IMR-90 (cell line): ENCODE data around the gene LCE1D. TPM values are rescaled to one million over a fixed set of nuclear protein-coding genes. Genes with fewer than 3 reads are reported as not detected.

Experiments used
- ATAC-seq: fragments of 200-7000 bp; cut with Tn5 transposase; 2 replicates; pipeline ENCODE4 v1.9.1; 2020; ENCODE audit warnings: low read depth, mild to moderate bottlenecking, moderate library complexity
- BruUV-seq: library from RNA; stranded (reverse); fragments of 400-500 nt; replicated peaks from 2 replicates; lab custom pipeline; 2021; lab: Mats Ljungman, UMichigan
- CTCF ChIA-PET: fragments of 300-600 bp; formaldehyde crosslinking; extraction: SDS; loops from one replicate; lab custom pipeline; 2021; ENCODE audit warnings: antibody characterized with exemption; lab: Yijun Ruan, JAX
- POLR2A ChIA-PET: fragments of 300-600 bp; sonication (Branson Sonifier 250); formaldehyde crosslinking; loops from one replicate; lab custom pipeline; 2022; ENCODE audit warnings: antibody characterized with exemption; ENCODE audit not compliant: unreplicated experiment; lab: Charles Lee
- DNase-seq: peaks from one replicate; pipeline ENCODE4 v3.0.0; 2013
- H2AFZ ChIP-seq: replicated peaks from 2 replicates; pipeline ENCODE3; 2013; ENCODE audit warnings: low read length, mild to moderate bottlenecking; ENCODE audit not compliant: poor library complexity
- H2AK5ac ChIP-seq: 2 replicates; pipeline ENCODE4 v1.6.1; 2013; ENCODE audit warnings: low read depth, low read length, inconsistent platforms
- H2AK9ac ChIP-seq: replicated peaks from 2 replicates; pipeline ENCODE3; 2013; ENCODE audit warnings: mild to moderate bottlenecking, low read depth, low read length, moderate library complexity; ENCODE audit not compliant: poor library complexity
- H2BK120ac ChIP-seq: 2 replicates; pipeline ENCODE4 v1.6.1; 2013; ENCODE audit warnings: low read depth, low read length, inconsistent platforms
- H2BK15ac ChIP-seq: 3 replicates; pipeline ENCODE4 v1.6.1; 2013; ENCODE audit warnings: low read depth, low read length, inconsistent platforms
- H2BK20ac ChIP-seq: 2 replicates; pipeline ENCODE4 v1.6.1; 2013; ENCODE audit warnings: low read depth, mild to moderate bottlenecking, inconsistent platforms, low read length, moderate library complexity
- H2BK5ac ChIP-seq: 2 replicates; pipeline ENCODE4 v1.6.1; 2013; ENCODE audit warnings: mild to moderate bottlenecking, low read depth, low read length, inconsistent platforms; ENCODE audit not compliant: poor library complexity, severe bottlenecking
- H3K14ac ChIP-seq: replicated peaks from 2 replicates; pipeline ENCODE4 v1.6.1; 2013; ENCODE audit warnings: low read depth, low read length, inconsistent platforms
- H3K18ac ChIP-seq: 2 replicates; pipeline ENCODE4 v1.6.1; 2013; ENCODE audit warnings: low read depth, low read length, control low read depth
- H3K23ac ChIP-seq: 2 replicates; pipeline ENCODE4 v1.6.1; 2013; ENCODE audit warnings: low read depth, low read length, inconsistent platforms
- H3K27ac ChIP-seq: 2 replicates; pipeline ENCODE4 v1.5.1; 2013; ENCODE audit warnings: mild to moderate bottlenecking, control low read depth, low read length; ENCODE audit not compliant: insufficient read depth
- H3K27me3 ChIP-seq: 2 replicates; pipeline ENCODE4 v1.6.1; 2013; ENCODE audit warnings: low read length; ENCODE audit not compliant: control insufficient read depth, insufficient read depth
- H3K36me3 ChIP-seq: 2 replicates; pipeline ENCODE4 v1.6.1; 2013; ENCODE audit warnings: low read length, mixed read lengths; ENCODE audit not compliant: control insufficient read depth, insufficient read depth
- H3K4ac ChIP-seq: 2 replicates; pipeline ENCODE4 v1.6.1; 2013; ENCODE audit warnings: low read depth, low read length, inconsistent platforms
- H3K4me1 ChIP-seq: 2 replicates; pipeline ENCODE4 v1.6.1; 2013; ENCODE audit warnings: low read length, mixed read lengths; ENCODE audit not compliant: control insufficient read depth, insufficient read depth
- H3K4me2 ChIP-seq: 2 replicates; pipeline ENCODE4 v1.6.1; 2013; ENCODE audit warnings: low read depth, mild to moderate bottlenecking, control low read depth, low read length, moderate library complexity
- H3K4me3 ChIP-seq: 2 replicates; pipeline ENCODE4 v1.5.1; 2013; ENCODE audit warnings: low read depth, mild to moderate bottlenecking, control low read depth, low read length, moderate library complexity; ENCODE audit not compliant: insufficient read depth
- H3K56ac ChIP-seq: 2 replicates; pipeline ENCODE4 v1.6.1; 2013; ENCODE audit warnings: low read length, inconsistent platforms; ENCODE audit not compliant: insufficient read depth; ENCODE audit errors: extremely low read depth
- H3K79me1 ChIP-seq, 2 experiments: 2 replicates each; pipeline ENCODE4 v1.6.1; 2013; ENCODE audit warnings: low read length in 2 of 2, inconsistent platforms in 1 of 2, low read depth in 1 of 2
- H3K9ac ChIP-seq: 2 replicates; pipeline ENCODE4 v1.6.1; 2013; ENCODE audit warnings: low read depth, low read length, control low read depth
- H3K9me1 ChIP-seq: 2 replicates; pipeline ENCODE4 v1.6.1; 2013; ENCODE audit warnings: low read length, inconsistent platforms; ENCODE audit not compliant: insufficient read depth
- H3K9me3 ChIP-seq: 2 replicates; pipeline ENCODE4 v1.6.1; 2013; ENCODE audit warnings: low read length; ENCODE audit not compliant: control insufficient read depth, insufficient read depth
- H4K20me1 ChIP-seq: 2 replicates; pipeline ENCODE4 v1.6.1; 2013; ENCODE audit warnings: low read length, inconsistent platforms; ENCODE audit not compliant: insufficient read depth
- H4K5ac ChIP-seq: 2 replicates; pipeline ENCODE4 v1.6.1; 2013; ENCODE audit warnings: mild to moderate bottlenecking, low read depth, low read length, control low read depth
- H4K8ac ChIP-seq, 2 experiments: 2 replicates each; pipeline ENCODE4 v1.6.1; 2013; ENCODE audit warnings: low read depth in 2 of 2, low read length in 2 of 2, control low read depth in 1 of 2, inconsistent platforms in 1 of 2
- H4K91ac ChIP-seq: 2 replicates; pipeline ENCODE4 v1.6.1; 2013; ENCODE audit warnings: low read depth, low read length, inconsistent platforms; ENCODE audit not compliant: insufficient read depth
- BHLHE40 ChIP-seq: fragments of 150-350 bp; IDR thresholded peaks from 2 replicates; pipeline ENCODE4 v1.6.1; 2016; ENCODE audit warnings: mild to moderate bottlenecking, low read depth, low read length
- CEBPB ChIP-seq: IDR thresholded peaks from 2 replicates; pipeline ENCODE4 v1.6.1; 2012; ENCODE audit warnings: low read depth, low read length, improper control_type of control experiment
- CHD1 ChIP-seq: IDR thresholded peaks from 2 replicates; pipeline ENCODE4 v1.6.1; 2012; ENCODE audit warnings: low read depth, low read length, improper control_type of control experiment
- CTCF ChIP-seq: conservative IDR thresholded peaks from 2 replicates; pipeline ENCODE4 v1.5.1; 2012; ENCODE audit warnings: mild to moderate bottlenecking, low read depth, low read length, improper control_type of control experiment
- ELK1 ChIP-seq: fragments of 150-350 bp; IDR thresholded peaks from 2 replicates; pipeline ENCODE4 v1.6.1; 2016; ENCODE audit warnings: low read depth, mild to moderate bottlenecking, low read length, moderate library complexity, borderline replicate concordance
- FOS ChIP-seq: fragments of 150-350 bp; IDR thresholded peaks from 2 replicates; pipeline ENCODE4 v1.6.1; 2016; ENCODE audit warnings: low read depth, low read length
- MAFK ChIP-seq: IDR thresholded peaks from 2 replicates; pipeline ENCODE4 v1.6.1; 2012; ENCODE audit warnings: low read depth, low read length, improper control_type of control experiment
- MAZ ChIP-seq: IDR thresholded peaks from 2 replicates; pipeline ENCODE4 v1.6.1; 2012; ENCODE audit warnings: low read depth, mild to moderate bottlenecking, low read length, improper control_type of control experiment, moderate library complexity, borderline replicate concordance
- MXI1 ChIP-seq: IDR thresholded peaks from 2 replicates; pipeline ENCODE4 v1.6.1; 2012; ENCODE audit warnings: low read depth, mild to moderate bottlenecking, low read length, moderate library complexity, borderline replicate concordance
- NFE2L2 ChIP-seq: fragments of 150-350 bp; IDR thresholded peaks from 2 replicates; pipeline ENCODE4 v1.6.1; 2016; ENCODE audit warnings: low read depth, mild to moderate bottlenecking, low read length
- POLR2A ChIP-seq: IDR thresholded peaks from 2 replicates; pipeline ENCODE4 v1.6.1; 2012; ENCODE audit warnings: mild to moderate bottlenecking, low read depth, low read length
- RAD21 ChIP-seq: IDR thresholded peaks from 2 replicates; pipeline ENCODE4 v1.6.1; 2012; ENCODE audit warnings: low read length, improper control_type of control experiment
- RFX5 ChIP-seq: IDR thresholded peaks from 2 replicates; pipeline ENCODE4 v1.8.0; 2012; ENCODE audit warnings: low read depth, mild to moderate bottlenecking, low read length, moderate library complexity
- SMC3 ChIP-seq: fragments of 150-350 bp; IDR thresholded peaks from 2 replicates; pipeline ENCODE4 v1.6.1; 2016; ENCODE audit warnings: low read depth, mild to moderate bottlenecking, antibody characterized with exemption, low read length, moderate library complexity
- WGBS, 2 experiments: methylation state at CpG; one replicate each; pipeline versions ENCODE4 v1.1.5 to v1.1.7; 2013; ENCODE audit warnings: missing lambda C conversion rate in 2 of 2; ENCODE audit not compliant: insufficient read length in 1 of 2; ENCODE audit errors: extremely low coverage in 2 of 2; 5-methylcytosine and 5-hydroxymethylcytosine counted together
- dilution Hi-C: fragments of 300-500 bp; cut with HindIII; formaldehyde crosslinking; loops from one replicate; pipeline ENCODE4 v1.14.3; 2018; ENCODE audit warnings: low sequenced_read_pairs; ENCODE audit not compliant: unreplicated experiment
- in situ Hi-C: fragments of 300-500 bp; cut with MboI; formaldehyde crosslinking; loops from 3 replicates; pipeline ENCODE4 v1.14.3; 2019; ENCODE audit warnings: low sequenced_read_pairs, inconsistent platforms, mixed read lengths
- intact Hi-C: fragments of 100-400 bp; cut with micrococcal nuclease; formaldehyde crosslinking; loops from 2 replicates; pipeline ENCODE4 v1.10.0; 2022
- polyA plus RNA-seq, 3 experiments: library from polyadenylated mRNA; depleted of rRNA; stranded (reverse); fragments of >200 nt; gene quantifications; 2 replicates each; pipeline ENCODE4 v1.2.3, GENCODE V29; 2012; ENCODE audit warnings: low replicate concordance in 1 of 3
- total RNA-seq: library from RNA; depleted of rRNA; stranded (reverse); fragments of >200 nt; gene quantifications from 2 replicates; pipeline ENCODE4 v1.2.3, GENCODE V29; 2012

LCE1D gene
- total and polyA plus RNA-seq, 2 of the 4 experiments (the other 2 are of a cell fraction) = not detected

GRCh38 chr1:152836870-152837269 lies 40.3 kb downstream of the LCE1D start:
- H2AK9ac ChIP-seq = no peak overlapping the region
- no peaks in the 10 kb centered on the region for H3K9me1 ChIP-seq
- no peaks in the 10 kb centered on the region for H3K9me3 ChIP-seq
- H3K23ac ChIP-seq = no peak overlapping the region
- no peak overlapping the region for H4K91ac ChIP-seq
- no peak overlapping the region for H3K9ac ChIP-seq
- no peak overlapping the region for H2AK5ac ChIP-seq
- H3K18ac ChIP-seq = no peak overlapping the region
- TF ChIP-seq FOS = no peak
- no peak for TF ChIP-seq MXI1
- no peak for TF ChIP-seq MAZ
- TF ChIP-seq CHD1 = no peak
- TF ChIP-seq MAFK = no peak
- no peak for TF ChIP-seq SMC3
- no peak for TF ChIP-seq CEBPB
- no peak for TF ChIP-seq CTCF
- no peak for TF ChIP-seq NFE2L2
- no peak for TF ChIP-seq RAD21
- no peak for TF ChIP-seq ELK1
- no peak for TF ChIP-seq BHLHE40
- no peak for TF ChIP-seq RFX5
- TF ChIP-seq POLR2A = no peak
- H2BK120ac ChIP-seq = no peak overlapping the region
- WGBS, 2 experiments = 20% methylated on average over 1 of the region's 2 CpGs; no CpG with 5 or more reads in 1 of the 2 experiments
- intact Hi-C loops (no loop called here), in situ Hi-C loops (no loop called here), dilution Hi-C loops (no loop called here)
- no peaks in the 10 kb centered on the region for H3K27me3 ChIP-seq
- no peak overlapping the region for H2BK20ac ChIP-seq
- H3K56ac ChIP-seq = no peak overlapping the region
- H3K79me1 ChIP-seq = no peaks in the 10 kb centered on the region
- no peak overlapping the region for H3K4ac ChIP-seq
- DNase-seq (no peak), ATAC-seq (no peak)
- H3K27ac ChIP-seq = no peak overlapping the region
- H3K4me3 ChIP-seq = no peak overlapping the region
- H4K8ac ChIP-seq = no peak overlapping the region
- no peaks in the 10 kb centered on the region for H4K20me1 ChIP-seq
- no TSS peak for BruUV-seq
- H3K4me1 ChIP-seq = no peaks in the 10 kb centered on the region
- POLR2A ChIA-PET = no interaction called here
- no peak overlapping the region for H3K4me2 ChIP-seq
- no peak overlapping the region for H2BK15ac ChIP-seq
- no peak overlapping the region for H3K14ac ChIP-seq
- no peak overlapping the region for H4K5ac ChIP-seq
- CTCF ChIA-PET = interaction anchor here (1.1 kb wide), 1 partner anchor 11 kb away, joined by 3 read pairs; no protein-coding TSS in a partner anchor
- H3K36me3 ChIP-seq = no peaks in the 10 kb centered on the region
- no peak overlapping the region for H2AFZ ChIP-seq
- H2BK5ac ChIP-seq = no peak overlapping the region
